Tibial nerve (tissue), 4 donors: ENCODE data around the gene SLC25A38. TPM values are rescaled to one million over a fixed set of nuclear protein-coding genes. Genes with fewer than 3 reads are reported as not detected.

Experiments
- DNase-seq, 2 donors: peaks; one replicate each; pipeline ENCODE4 v3.0.0-alpha.2; 2019; ENCODE audit warnings: low spot score in 2 of 2
- H3K27ac ChIP-seq, 4 donors: fragments of 200-600 bp; sonication (generic) in 3 of 4; one replicate each; pipeline ENCODE4 v1.5.1; 2017 to 2019; ENCODE audit warnings: mild to moderate bottlenecking in 1 of 4
- H3K27me3 ChIP-seq, 2 donors: fragments of 200-600 bp; sonication (generic) in 1 of 2; one replicate each; pipeline versions ENCODE4 v1.5.1 to v1.6.0; 2017 to 2019
- H3K36me3 ChIP-seq, 3 donors: fragments of 200-600 bp; sonication (generic); one replicate each; pipeline ENCODE4 v1.5.1; 2018 to 2019
- H3K4me1 ChIP-seq, 4 donors: fragments of 200-600 bp; sonication (generic) in 3 of 4; one replicate each; pipeline ENCODE4 v1.5.1; 2017 to 2019
- H3K4me3 ChIP-seq, 4 donors: fragments of 200-600 bp; sonication (generic) in 3 of 4; one replicate each; pipeline ENCODE4 v1.5.1; 2017 to 2019; ENCODE audit warnings: mild to moderate bottlenecking in 1 of 4, moderate library complexity in 1 of 4
- H3K9me3 ChIP-seq, 4 donors: fragments of 200-600 bp; sonication (generic) in 3 of 4; one replicate each; pipeline ENCODE4 v1.5.1; 2017 to 2019
- CTCF ChIP-seq, 5 experiments: fragments of 200-600 bp in 3 of 5; fragments of 450-650 bp in 2 of 5; sonication (generic) in 3 of 5; IDR thresholded peaks; one replicate each; pipeline ENCODE4 v1.5.1; 2016 to 2019; ENCODE audit warnings: antibody characterized with exemption in 5 of 5, mild to moderate bottlenecking in 3 of 5, moderate library complexity in 2 of 5
- EP300 ChIP-seq, 2 donors: sonication (generic); formaldehyde crosslinking; IDR thresholded peaks; one replicate each; pipeline ENCODE4 v1.6.1; 2017; ENCODE audit warnings: antibody characterized with exemption in 2 of 2, mild to moderate bottlenecking in 1 of 2
- POLR2A ChIP-seq, 2 donors: fragments of 450-650 bp; IDR thresholded peaks; one replicate each; pipeline ENCODE4 v1.6.1; 2017; ENCODE audit warnings: antibody characterized with exemption in 2 of 2, mild to moderate bottlenecking in 2 of 2, moderate library complexity in 2 of 2
- WGBS, 2 donors: methylation state at CpG; one replicate each; pipeline ENCODE4 v1.1.5; 2018; 5-methylcytosine and 5-hydroxymethylcytosine counted together
- total RNA-seq, 4 donors: library from RNA; depleted of rRNA; stranded (reverse); fragments of >200 nt; gene quantifications; one replicate each; pipeline ENCODE4 v1.1.0, GENCODE V29; 2016

Gene SLC25A38
- total RNA-seq, 4 donors from 2014 or later: 21.9 to 35.0 (median 29.6) TPM

- Histone ChIP-seq H3K4me1 (peaks cover 0 to 39% (median 14%) of the 10 kb centered on the region in 4 donors), H3K27ac (peak overlapping the region; percentile 53 to 83 (median 80)), H3K4me3 (peak overlapping the region; percentile 63 to 95 (median 70)), H3K27me3 (no peaks in the 10 kb centered on the region), H3K9me3 (no peaks in the 10 kb centered on the region), H3K36me3 (peaks cover 4 to 41% (median 9%) of the 10 kb centered on the region in 3 donors)
- TF ChIP-seq EP300 (IDR thresholded peaks at IDR 0.05) (no peak), POLR2A (IDR thresholded peaks at IDR 0.05) (no peak), CTCF (IDR thresholded peaks at IDR 0.05) (no peak)
- DNase-seq: no peak
- 59 to 70% methylated on average over 13 of the region's 13 CpGs for WGBS, 2 donors
These were observed 22.7 kb downstream of the SLC25A38 start for GRCh38 chr3:39405687-39406367.

GRCh38 chr3:39406368-39407258, 23.4 kb downstream of the SLC25A38 start, which contains the start of gene RPSA:
RPSA (plus strand) TSS chr3:39406720; CDS start chr3:39407654, 934 bp downstream.
- DNase-seq: peak; percentile 84 to 92
- H3K27ac ChIP-seq: peak within 1 kb of the TSS; percentile 53 to 83 (median 80)
- 0% methylated on average over 49 to 62 of the region's 63 CpGs for WGBS, 2 donors
- peak within 1 kb of the TSS; percentile 63 to 95 (median 70) for H3K4me3 ChIP-seq
- peaks cover 0 to 39% (median 14%) of the 10 kb centered on the region in 4 donors for H3K4me1 ChIP-seq
- peaks cover 7 to 41% (median 9%) of the 10 kb centered on the region in 3 donors for H3K36me3 ChIP-seq
- no peaks in the 10 kb centered on the region for H3K27me3 ChIP-seq
- TF ChIP-seq CTCF (IDR thresholded peaks at IDR 0.05) (peak in 4 of 5 experiments; percentile 9 to 70 (median 28)), EP300 (IDR thresholded peaks at IDR 0.05) (peak; percentile 37 to 99), POLR2A (IDR thresholded peaks at IDR 0.05) (peak; percentile 76 to 90)
- no peaks in the 10 kb centered on the region for H3K9me3 ChIP-seq

GRCh38 chr3:39407259-39407629, 24.1 kb downstream of the SLC25A38 start:
- 1 to 2% methylated on average over 9 of the region's 9 CpGs for WGBS, 2 donors
- Histone ChIP-seq H3K4me3 (peak overlapping the region; percentile 63 to 95 (median 70)), H3K27me3 (no peaks in the 10 kb centered on the region), H3K9me3 (no peaks in the 10 kb centered on the region), H3K4me1 (peaks cover 0 to 39% (median 14%) of the 10 kb centered on the region in 4 donors), H3K36me3 (peaks cover 9 to 41% (median 9%) of the 10 kb centered on the region in 3 donors), H3K27ac (peak overlapping the region; percentile 53 to 83 (median 80))
- TF ChIP-seq EP300 (IDR thresholded peaks at IDR 0.05) (no peak), CTCF (IDR thresholded peaks at IDR 0.05) (no peak), POLR2A (IDR thresholded peaks at IDR 0.05) (no peak)
- DNase-seq: no peak

- H3K4me3 ChIP-seq: peak overlapping the region; percentile 63 to 95 (median 70)
- no peak for DNase-seq
- 71 to 75% methylated on average over 6 of the region's 6 CpGs for WGBS, 2 donors
- H3K36me3 ChIP-seq: peaks cover 9 to 48% (median 14%) of the 10 kb centered on the region in 3 donors
- H3K27me3 ChIP-seq: no peaks in the 10 kb centered on the region
- H3K4me1 ChIP-seq: peaks cover 0 to 39% (median 14%) of the 10 kb centered on the region in 4 donors
- no peaks in the 10 kb centered on the region for H3K9me3 ChIP-seq
- TF ChIP-seq CTCF (IDR thresholded peaks at IDR 0.05) (no peak), EP300 (IDR thresholded peaks at IDR 0.05) (no peak), POLR2A (IDR thresholded peaks at IDR 0.05) (no peak)
- H3K27ac ChIP-seq: peak overlapping the region in 2 of 4 donors; percentile 78 to 83
These were observed 24.8 kb downstream of the SLC25A38 start for GRCh38 chr3:39407773-39408492.
